Sigmoid colon (tissue), 4 donors: ENCODE results near the gene SPNS2.

Experiments
- CTCF ChIP-seq, 4 experiments: fragments of 450-650 bp in 3 of 4; fragments of 200-600 bp in 1 of 4; IDR thresholded peaks; one replicate each; pipeline ENCODE4 v1.5.1; 2016 to 2019; ENCODE audit warnings: antibody characterized with exemption in 4 of 4, mild to moderate bottlenecking in 3 of 4, moderate library complexity in 2 of 4
- EP300 ChIP-seq, 4 donors: sonication (generic); formaldehyde crosslinking; IDR thresholded peaks; one replicate each; pipeline ENCODE4 v1.6.1; 2017; ENCODE audit warnings: antibody characterized with exemption in 4 of 4
- POLR2A ChIP-seq, 2 donors: fragments of 450-650 bp; IDR thresholded peaks; one replicate each; pipeline ENCODE4 v1.6.1; 2016; ENCODE audit warnings: antibody characterized with exemption in 2 of 2, mild to moderate bottlenecking in 2 of 2, moderate library complexity in 2 of 2
- POLR2AphosphoS5 ChIP-seq, 4 donors: sonication (generic); formaldehyde crosslinking; IDR thresholded peaks; one replicate each; pipeline ENCODE4 v1.6.1; 2017; ENCODE audit warnings: antibody characterized with exemption in 4 of 4

- TF ChIP-seq CTCF (IDR thresholded peaks at IDR 0.05) (no peak), EP300 (IDR thresholded peaks at IDR 0.05) (no peak), POLR2AphosphoS5 (IDR thresholded peaks at IDR 0.05) (no peak), POLR2A (IDR thresholded peaks at IDR 0.05) (no peak)
These were observed 85.6 kb downstream of the SPNS2 start, which contains the start of gene SMTNL2 for GRCh38 chr17:4584101-4584916.
